Measurements from ENCODE around the gene CEACAM1. TPM values are rescaled to one million over a fixed set of nuclear protein-coding genes. Genes with fewer than 3 reads are reported as not detected.
"Not testable (repeated sequence)": the region's sequence is repeated elsewhere in the genome, so short reads cannot be mapped to it uniquely, and the experiment has no call there.

The CEACAM1 gene
- total and polyA plus RNA-seq, 2 experiments from 2014 or later: 0.63 to 3.0 TPM

- H3K27ac Mint-ChIP-seq: no peak overlapping the region
- ATAC-seq: no peak
- no peaks in the 10 kb centered on the region for H3F3A ChIP-seq (replicated peaks; ENCODE audit: low read depth)
- H3K36me3 Mint-ChIP-seq (ENCODE audit: low read depth): no peaks in the 10 kb centered on the region
- no peaks in the 10 kb centered on the region for H3K79me2 ChIP-seq (replicated peaks; ENCODE audit: insufficient read depth)
- H3K4me2 ChIP-seq: peak overlapping the region; percentile 49; the same call in 1 of the 2 replicates
- no peaks in the 10 kb centered on the region for H3K27me3 ChIP-seq (ENCODE audit: insufficient read depth)
- no peaks in the 10 kb centered on the region for H3K9me2 ChIP-seq (ENCODE audit: insufficient read depth)
- TF ChIP-seq, protein P1, sequence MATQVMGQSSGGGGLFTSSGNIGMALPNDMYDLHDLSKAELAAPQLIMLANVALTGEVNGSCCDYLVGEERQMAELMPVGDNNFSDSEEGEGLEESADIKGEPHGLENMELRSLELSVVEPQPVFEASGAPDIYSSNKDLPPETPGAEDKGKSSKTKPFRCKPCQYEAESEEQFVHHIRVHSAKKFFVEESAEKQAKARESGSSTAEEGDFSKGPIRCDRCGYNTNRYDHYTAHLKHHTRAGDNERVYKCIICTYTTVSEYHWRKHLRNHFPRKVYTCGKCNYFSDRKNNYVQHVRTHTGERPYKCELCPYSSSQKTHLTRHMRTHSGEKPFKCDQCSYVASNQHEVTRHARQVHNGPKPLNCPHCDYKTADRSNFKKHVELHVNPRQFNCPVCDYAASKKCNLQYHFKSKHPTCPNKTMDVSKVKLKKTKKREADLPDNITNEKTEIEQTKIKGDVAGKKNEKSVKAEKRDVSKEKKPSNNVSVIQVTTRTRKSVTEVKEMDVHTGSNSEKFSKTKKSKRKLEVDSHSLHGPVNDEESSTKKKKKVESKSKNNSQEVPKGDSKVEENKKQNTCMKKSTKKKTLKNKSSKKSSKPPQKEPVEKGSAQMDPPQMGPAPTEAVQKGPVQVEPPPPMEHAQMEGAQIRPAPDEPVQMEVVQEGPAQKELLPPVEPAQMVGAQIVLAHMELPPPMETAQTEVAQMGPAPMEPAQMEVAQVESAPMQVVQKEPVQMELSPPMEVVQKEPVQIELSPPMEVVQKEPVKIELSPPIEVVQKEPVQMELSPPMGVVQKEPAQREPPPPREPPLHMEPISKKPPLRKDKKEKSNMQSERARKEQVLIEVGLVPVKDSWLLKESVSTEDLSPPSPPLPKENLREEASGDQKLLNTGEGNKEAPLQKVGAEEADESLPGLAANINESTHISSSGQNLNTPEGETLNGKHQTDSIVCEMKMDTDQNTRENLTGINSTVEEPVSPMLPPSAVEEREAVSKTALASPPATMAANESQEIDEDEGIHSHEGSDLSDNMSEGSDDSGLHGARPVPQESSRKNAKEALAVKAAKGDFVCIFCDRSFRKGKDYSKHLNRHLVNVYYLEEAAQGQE (IDR thresholded peaks at IDR 0.05; ENCODE audit: unreplicated experiment): no peak
- TF ChIP-seq EZH2 (IDR thresholded peaks at IDR 0.05; ENCODE audit: low read depth, unreplicated experiment) (no peak), NANOG (IDR thresholded peaks at IDR 0.05; ENCODE audit: borderline replicate concordance) (no peak), CREB1 (CRISPR knock-in tag; IDR thresholded peaks at IDR 0.05; ENCODE audit: low read depth) (no peak), JUNB (IDR thresholded peaks at IDR 0.05; ENCODE audit: unreplicated experiment) (no peak), STAT1 (IDR thresholded peaks at IDR 0.05; ENCODE audit: unreplicated experiment) (no peak), EZH2phosphoT487 (IDR thresholded peaks at IDR 0.05; ENCODE audit: unreplicated experiment) (no peak), ZNF331 (CRISPR knock-in tag; IDR thresholded peaks at IDR 0.05; ENCODE audit: low read depth) (no peak), ZNF114 (CRISPR knock-in tag; IDR thresholded peaks at IDR 0.05) (no peak), ZNF462 (CRISPR knock-in tag; IDR thresholded peaks at IDR 0.05) (no peak)
- no peaks in the 10 kb centered on the region for H4K20me1 ChIP-seq (replicated peaks; ENCODE audit: insufficient read depth)
- H3K4me3 Mint-ChIP-seq: no peak overlapping the region
- H3K9me3 Mint-ChIP-seq: no peaks in the 10 kb centered on the region
- no peak for DNase-seq (ENCODE audit: low spot score)
- H2AFZ ChIP-seq: no peak overlapping the region; the same call in 1 of the 2 replicates
- no peaks in the 10 kb centered on the region for H3K36me3 ChIP-seq (ENCODE audit: insufficient read depth)
- H3K27ac ChIP-seq (ENCODE audit: low read depth): no peak overlapping the region
- peaks cover 39% of the 10 kb centered on the region for H3K4me1 ChIP-seq (ENCODE audit: insufficient read depth)
- peaks cover 22% of the 10 kb centered on the region for H3K4me1 Mint-ChIP-seq
- no peak overlapping the region for H3K4me3 ChIP-seq
- peaks cover 6% of the 10 kb centered on the region for H3K27me3 Mint-ChIP-seq (ENCODE audit: insufficient read depth, low read depth, poor library complexity)
Observed at GRCh38 chr19:42538841-42539709, 10.8 kb upstream of the CEACAM1 start.

- H3K36me3 Mint-ChIP-seq (ENCODE audit: low read depth); H3K79me2 ChIP-seq (replicated peaks; ENCODE audit: insufficient read depth); ATAC-seq; H3K27ac Mint-ChIP-seq; H3K36me3 ChIP-seq (ENCODE audit: insufficient read depth); H3K9me2 ChIP-seq (ENCODE audit: insufficient read depth); H3K27ac ChIP-seq (ENCODE audit: low read depth); H3F3A ChIP-seq (replicated peaks; ENCODE audit: low read depth); H3K4me3 Mint-ChIP-seq; H3K4me2 ChIP-seq; DNase-seq (ENCODE audit: low spot score); H3K4me3 ChIP-seq; H2AFZ ChIP-seq; H3K27me3 Mint-ChIP-seq (ENCODE audit: insufficient read depth, low read depth, poor library complexity); H3K27me3 ChIP-seq (ENCODE audit: insufficient read depth); H3K9me3 Mint-ChIP-seq; H4K20me1 ChIP-seq (replicated peaks; ENCODE audit: insufficient read depth): not testable (repeated sequence)
- H3K4me1 ChIP-seq (ENCODE audit: insufficient read depth): peaks cover 27% of the 10 kb centered on the region
- peaks cover 17% of the 10 kb centered on the region for H3K4me1 Mint-ChIP-seq
Observed at GRCh38 chr19:42535276-42535675, 7.0 kb upstream of the CEACAM1 start.

Measured in GM23338 (cell line).